GM12878 (cell line): ENCODE data around the gene FGF23. TPM values are rescaled to one million over a fixed set of nuclear protein-coding genes. Genes with fewer than 3 reads are reported as not detected.

ENCODE experiments used
- ATAC-seq: fragments of 200-7000 bp; cut with Tn5 transposase; 3 replicates; pipeline ENCODE4 v1.9.1; 2020; ENCODE audit warnings: mild to moderate bottlenecking, moderate library complexity
- BruUV-seq: library from RNA; stranded (reverse); fragments of 400-500 nt; replicated peaks from 2 replicates; lab custom pipeline; 2021; lab: Mats Ljungman, UMichigan
- CTCF ChIA-PET: fragments of 300-600 bp; sonication (Branson Sonifier 250); formaldehyde crosslinking; extraction: SDS; loops from one replicate; lab custom pipeline; 2021; ENCODE audit warnings: inconsistent platforms; lab: Yijun Ruan, JAX
- POLR2A ChIA-PET: fragments of 350-600 bp; formaldehyde crosslinking; extraction: SDS; loops from one replicate; lab custom pipeline; 2021; ENCODE audit warnings: inconsistent platforms; lab: Charles Lee
- RAD21 ChIA-PET: fragments of 300-600 bp; sonication (Branson Sonifier 250); formaldehyde crosslinking; loops from one replicate; lab custom pipeline; 2023; ENCODE audit warnings: antibody characterized with exemption; ENCODE audit not compliant: unreplicated experiment; lab: Charles Lee
- SMC1A ChIA-PET: fragments of 300-600 bp; sonication (Branson Sonifier 250); formaldehyde crosslinking; loops from one replicate; lab custom pipeline; 2023; ENCODE audit not compliant: unreplicated experiment, uncharacterized antibody; lab: Charles Lee
- DNase-seq: peaks from one replicate; pipeline ENCODE4 v3.0.0-alpha.2; 2011; ENCODE audit warnings: low read depth, low spot score
- FAIRE-seq: peaks from 3 replicates; lab custom pipeline; 2011; peaks lifted over from hg19 to GRCh38; lab: Jason Lieb, UNC
- H2AFZ ChIP-seq: 2 replicates; pipeline ENCODE4 v1.6.0; 2011; ENCODE audit warnings: low read depth, low read length, control low read depth; ENCODE audit not compliant: control insufficient read depth
- H3K27ac ChIP-seq: 2 replicates; pipeline ENCODE4 v1.5.1; 2011; ENCODE audit warnings: control low read depth; ENCODE audit not compliant: control insufficient read depth, insufficient read depth
- H3K27me3 ChIP-seq, 2 experiments: replicated peaks in 1 of 2; 2 replicates each; pipeline versions ENCODE4 v1.6.0 to v1.6.1; 2011; ENCODE audit warnings: low read length in 1 of 2; ENCODE audit not compliant: control insufficient read depth in 2 of 2, insufficient read depth in 2 of 2
- H3K36me3 ChIP-seq, 2 experiments: 2 replicates each; pipeline ENCODE4 v1.5.1; 2011; ENCODE audit warnings: low read length in 1 of 2; ENCODE audit not compliant: control insufficient read depth in 2 of 2, insufficient read depth in 2 of 2
- H3K4me1 ChIP-seq: 2 replicates; pipeline ENCODE4 v1.6.1; 2011; ENCODE audit warnings: mild to moderate bottlenecking, low read length, moderate library complexity, mixed read lengths; ENCODE audit not compliant: control insufficient read depth, insufficient read depth
- H3K4me2 ChIP-seq: 2 replicates; pipeline ENCODE4 v1.6.0; 2011; ENCODE audit warnings: control low read depth; ENCODE audit not compliant: control insufficient read depth, insufficient read depth
- H3K4me3 ChIP-seq: fragments of 200-600 bp; sonication (generic); 2 replicates; pipeline ENCODE4 v1.5.1; 2016
- H3K79me2 ChIP-seq: 2 replicates; pipeline ENCODE4 v1.6.0; 2011; ENCODE audit warnings: low read length; ENCODE audit not compliant: control insufficient read depth, insufficient read depth
- H3K9ac ChIP-seq: 2 replicates; pipeline ENCODE4 v1.8.0; 2011; ENCODE audit warnings: low read length, control low read depth, mixed read lengths; ENCODE audit not compliant: control insufficient read depth, insufficient read depth
- H3K9me3 ChIP-seq: replicated peaks from 3 replicates; pipeline ENCODE4 v1.5.1; 2011; ENCODE audit warnings: mild to moderate bottlenecking, low read length; ENCODE audit not compliant: control insufficient read depth, insufficient read depth
- H4K20me1 ChIP-seq: 2 replicates; pipeline ENCODE4 v1.6.0; 2011; ENCODE audit not compliant: control insufficient read depth, insufficient read depth
- ELK1 ChIP-seq: IDR thresholded peaks from 2 replicates; pipeline ENCODE4 v1.6.1; 2012; ENCODE audit warnings: low read depth, low read length, improper control_type of control experiment
- IRF3 ChIP-seq: fragments of 450-650 bp; IDR thresholded peaks from 2 replicates; pipeline ENCODE4 v1.6.1; 2014; ENCODE audit warnings: mild to moderate bottlenecking
- NRF1 ChIP-seq: conservative IDR thresholded peaks from 2 replicates; pipeline ENCODE4 v1.6.1; 2011; ENCODE audit warnings: mild to moderate bottlenecking, low read depth, low read length, improper control_type of control experiment
- POLR2AphosphoS2 ChIP-seq: IDR thresholded peaks from 2 replicates; pipeline ENCODE4 v1.6.1; 2011; ENCODE audit warnings: low read depth, mild to moderate bottlenecking, low read length, improper control_type of control experiment, moderate library complexity
- REST ChIP-seq: IDR thresholded peaks from 2 replicates; pipeline ENCODE4 v1.6.1; 2012; ENCODE audit warnings: mild to moderate bottlenecking, low read depth, low read length
- SIX5 ChIP-seq: IDR thresholded peaks from 2 replicates; pipeline ENCODE4 v1.6.1; 2011; ENCODE audit warnings: mild to moderate bottlenecking, low read depth, low read length, moderate library complexity; ENCODE audit not compliant: severe bottlenecking
- STAT3 ChIP-seq: IDR thresholded peaks from 2 replicates; pipeline ENCODE4 v1.6.1; 2011; ENCODE audit warnings: low read depth, low read length, improper control_type of control experiment
- SUPT20H ChIP-seq: IDR thresholded peaks from 2 replicates; pipeline ENCODE4 v1.6.1; 2011; ENCODE audit warnings: low read depth, mild to moderate bottlenecking, low read length, moderate library complexity, borderline replicate concordance; ENCODE audit not compliant: control insufficient read depth
- ZBTB40 ChIP-seq: fragments of 450-650 bp; IDR thresholded peaks from 2 replicates; pipeline ENCODE4 v1.6.1; 2016; ENCODE audit warnings: mild to moderate bottlenecking, moderate library complexity, borderline replicate concordance
- WGBS: methylation state at CpG from one replicate; pipeline ENCODE4 v1.1.6; 2016; ENCODE audit warnings: low lambda C conversion rate; ENCODE audit not compliant: insufficient replicate concordance, insufficient coverage; ENCODE audit errors: missing lambda C conversion rate; 5-methylcytosine and 5-hydroxymethylcytosine counted together
- in situ Hi-C: fragments of 300-500 bp; cut with MboI; formaldehyde crosslinking; loops from 9 replicates; pipeline ENCODE4 v1.14.3; 2018; ENCODE audit warnings: mixed read lengths
- intact Hi-C: fragments of 100-400 bp; cut with micrococcal nuclease; formaldehyde crosslinking; loops from one replicate; pipeline ENCODE4 v1.14.2; 2022; ENCODE audit not compliant: unreplicated experiment
- polyA plus RNA-seq, 11 experiments: library from polyadenylated mRNA; depleted of rRNA in 4 of 11; unstranded in 6 of 11; stranded (reverse) in 5 of 11; fragments of >200 nt; fragmentation: Nextera tagmentation in 4 of 11; fragmentation: Illumina TruSeq in 1 of 11; extraction: Ambion mirVana in 4 of 11; extraction: Trizol in 1 of 11; gene quantifications; 1 replicate in 1 of 11; 2 replicates in 10 of 11; pipeline versions ENCODE4 v1.2.1 to v1.2.3, GENCODE V29; 2011 to 2016; ENCODE audit warnings: inconsistent platforms in 2 of 11, missing spikeins in 2 of 11, low read depth in 1 of 11
- total RNA-seq, 4 experiments: library from RNA; depleted of rRNA in 3 of 4; stranded (reverse); fragments of >200 nt in 3 of 4; fragmentation: Illumina TruSeq in 1 of 4; extraction: Trizol in 1 of 4; gene quantifications; 2 replicates each; pipeline versions ENCODE4 v1.2.1 to v1.2.3, GENCODE V29; 2013 to 2021

The FGF23 gene
- total and polyA plus RNA-seq, 10 of the 15 experiments (the other 5 are each of a cell fraction or from before 2014, with no cell fraction given) = not detected

- TF ChIP-seq SUPT20H (no peak), POLR2AphosphoS2 (no peak), ELK1 (no peak)
Measured at GRCh38 chr12:4346931-4347330, 32.6 kb downstream of the FGF23 start (continued).

GRCh38 chr12:4331842-4332241, 47.7 kb downstream of the FGF23 start:
- Histone ChIP-seq H3K4me2 (no peak overlapping the region), H3K4me1 (no peaks in the 10 kb centered on the region), H3K9me3 (no peaks in the 10 kb centered on the region), H4K20me1 (no peaks in the 10 kb centered on the region), H3K79me2 (peaks cover 19% of the 10 kb centered on the region), H3K27me3 (no peaks in the 10 kb centered on the region), H3K36me3 (peaks cover 2 to 4% of the 10 kb centered on the region in 2 experiments; a peak in 2 of 4 replicates), H2AFZ (no peak overlapping the region), H3K9ac (no peak overlapping the region), H3K27ac (no peak overlapping the region), H3K4me3 (no peak overlapping the region)
- no peak for FAIRE-seq
- RAD21 ChIA-PET = no interaction called here
- 72% methylated on average over 4 of the region's 4 CpGs for WGBS
- in situ Hi-C loops (no loop called here), intact Hi-C loops (no loop called here)
- POLR2A ChIA-PET = interaction anchor here (1.9 kb wide), 1 partner anchor 10 kb away, joined by 4 read pairs; no protein-coding TSS in a partner anchor
- no peak for ATAC-seq
- SMC1A ChIA-PET = interaction anchor here (2.1 kb wide), 1 partner anchor 10 kb away, joined by 6 read pairs; no protein-coding TSS in a partner anchor
- CTCF ChIA-PET = interaction anchor here (1.3 to 2.1 kb wide), 2 partner anchors 10 to 447 kb away, joined by 5 read pairs; partner anchors contain the start of gene TIGAR
- no TSS peak for BruUV-seq
- DNase-seq = no peak
- no peak for TF ChIP-seq REST
- TF ChIP-seq SIX5 = no peak
- no peak for TF ChIP-seq IRF3
- TF ChIP-seq STAT3 = no peak
- TF ChIP-seq ZBTB40 = no peak
- TF ChIP-seq NRF1 = no peak
